Spleen (tissue), 7 donors: Measurements from ENCODE around the gene IMPA2.

ENCODE experiments used
- POLR2A ChIP-seq, 3 donors: fragments of 450-650 bp; IDR thresholded peaks; one replicate each; pipeline ENCODE4 v1.5.1; 2017; ENCODE audit warnings: antibody characterized with exemption in 3 of 3, mild to moderate bottlenecking in 1 of 3
- POLR2AphosphoS5 ChIP-seq, 3 donors: sonication (generic); formaldehyde crosslinking; IDR thresholded peaks; one replicate each; pipeline ENCODE4 v1.5.1; 2017; ENCODE audit warnings: antibody characterized with exemption in 3 of 3
- TF ChIP-seq, protein P1 (sequence below), 11 experiments: fragments of 200-600 bp in 7 of 11; fragments of 450-650 bp in 4 of 11; sonication (generic) in 4 of 11; IDR thresholded peaks in 8 of 11; conservative IDR thresholded peaks in 3 of 11; 1 replicate in 7 of 11; 2 replicates in 4 of 11; pipeline versions ENCODE4 v1.4.0 to v1.8.0; 2016 to 2021; ENCODE audit warnings: antibody characterized with exemption in 11 of 11, inconsistent platforms in 4 of 11, mild to moderate bottlenecking in 1 of 11
- donor health status: DM: no; HTN: no; CAD: no; lungs with moderate emphysema.
- donor health status: DM: no; HTN: no; CAD: no.
- donor health status: DM: no; HTN: no; CAD: no.

DNA sequence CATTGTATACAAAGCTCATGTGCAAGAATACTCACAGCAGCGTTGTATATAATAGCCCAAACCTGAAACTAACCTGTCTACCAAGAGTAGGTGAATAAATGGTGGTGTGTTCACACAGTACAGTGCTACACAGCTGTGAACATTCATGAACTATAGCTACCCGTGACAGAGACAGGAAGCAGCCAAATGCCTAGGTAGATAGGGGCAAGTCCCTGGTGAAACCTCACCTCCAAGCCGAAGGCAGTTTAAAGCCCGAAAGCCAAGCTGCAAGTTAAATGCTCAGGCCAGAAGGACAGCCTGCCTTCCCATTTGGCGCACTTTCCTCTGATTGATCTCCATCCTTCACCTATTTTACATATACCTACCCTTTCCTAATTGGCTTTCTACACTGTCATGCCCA lies 36.5 kb upstream of the IMPA2 start:
- TF ChIP-seq, protein P1, sequence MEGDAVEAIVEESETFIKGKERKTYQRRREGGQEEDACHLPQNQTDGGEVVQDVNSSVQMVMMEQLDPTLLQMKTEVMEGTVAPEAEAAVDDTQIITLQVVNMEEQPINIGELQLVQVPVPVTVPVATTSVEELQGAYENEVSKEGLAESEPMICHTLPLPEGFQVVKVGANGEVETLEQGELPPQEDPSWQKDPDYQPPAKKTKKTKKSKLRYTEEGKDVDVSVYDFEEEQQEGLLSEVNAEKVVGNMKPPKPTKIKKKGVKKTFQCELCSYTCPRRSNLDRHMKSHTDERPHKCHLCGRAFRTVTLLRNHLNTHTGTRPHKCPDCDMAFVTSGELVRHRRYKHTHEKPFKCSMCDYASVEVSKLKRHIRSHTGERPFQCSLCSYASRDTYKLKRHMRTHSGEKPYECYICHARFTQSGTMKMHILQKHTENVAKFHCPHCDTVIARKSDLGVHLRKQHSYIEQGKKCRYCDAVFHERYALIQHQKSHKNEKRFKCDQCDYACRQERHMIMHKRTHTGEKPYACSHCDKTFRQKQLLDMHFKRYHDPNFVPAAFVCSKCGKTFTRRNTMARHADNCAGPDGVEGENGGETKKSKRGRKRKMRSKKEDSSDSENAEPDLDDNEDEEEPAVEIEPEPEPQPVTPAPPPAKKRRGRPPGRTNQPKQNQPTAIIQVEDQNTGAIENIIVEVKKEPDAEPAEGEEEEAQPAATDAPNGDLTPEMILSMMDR (IDR thresholded peaks at IDR 0.05 in 8 of 11, conservative IDR thresholded peaks at IDR 0.05 in 3 of 11), result no peak
- TF ChIP-seq POLR2A (IDR thresholded peaks at IDR 0.05) (no peak), POLR2AphosphoS5 (IDR thresholded peaks at IDR 0.05) (no peak)
